Endothelial cell of umbilical vein (primary cell): Measurements from ENCODE around the gene IL17REL. TPM values are rescaled to one million over a fixed set of nuclear protein-coding genes. Genes with fewer than 3 reads are reported as not detected.

Experiments used
- BruUV-seq: library from RNA; stranded (reverse); fragments of 400-500 nt; replicated peaks from 2 replicates; lab custom pipeline; 2021; lab: Mats Ljungman, UMichigan
- CTCF ChIA-PET: fragments of 300-600, 350-600 bp; sonication (Branson Sonifier 250); formaldehyde crosslinking; loops from one replicate; lab custom pipeline; 2021; ENCODE audit warnings: antibody characterized with exemption, inconsistent platforms; lab: Charles Lee
- POLR2A ChIA-PET: fragments of 300-600, 350-600 bp; sonication (Branson Sonifier 250); formaldehyde crosslinking; loops from one replicate; lab custom pipeline; 2021; ENCODE audit warnings: antibody characterized with exemption, inconsistent platforms; lab: Charles Lee
- DNase-seq: peaks from one replicate; pipeline ENCODE4 v3.0.0-alpha.2; 2011; ENCODE audit warnings: low read depth, low spot score
- FAIRE-seq: peaks from 2 replicates; lab custom pipeline; 2011; peaks lifted over from hg19 to GRCh38; lab: Jason Lieb, UNC
- H2AFZ ChIP-seq: 2 replicates; pipeline ENCODE4 v1.6.0; 2012; ENCODE audit warnings: low read depth, low read length, control low read depth, inconsistent platforms
- H3K27ac ChIP-seq: 2 replicates; pipeline ENCODE4 v1.5.1; 2011; ENCODE audit warnings: low read depth, mild to moderate bottlenecking, control low read depth, low read length, moderate library complexity; ENCODE audit not compliant: insufficient read depth
- H3K27me3 ChIP-seq, 2 experiments: 2 replicates each; pipeline versions ENCODE4 v1.6.0 to v1.6.1; 2011; ENCODE audit warnings: low read length in 2 of 2, mixed read lengths in 1 of 2; ENCODE audit not compliant: control insufficient read depth in 2 of 2, insufficient read depth in 2 of 2
- H3K36me3 ChIP-seq, 2 experiments: 2 replicates in 1 of 2; 3 replicates in 1 of 2; pipeline ENCODE4 v1.5.1; 2011; ENCODE audit warnings: low read length in 2 of 2, mild to moderate bottlenecking in 1 of 2, moderate library complexity in 1 of 2; ENCODE audit not compliant: control insufficient read depth in 2 of 2, insufficient read depth in 2 of 2; ENCODE audit errors: extremely low read depth in 1 of 2
- H3K4me1 ChIP-seq: 3 replicates; pipeline ENCODE4 v1.5.1; 2011; ENCODE audit warnings: mild to moderate bottlenecking, low read length; ENCODE audit not compliant: control insufficient read depth, insufficient read depth; ENCODE audit errors: extremely low read depth
- H3K4me2 ChIP-seq: 2 replicates; pipeline ENCODE4 v1.6.1; 2011; ENCODE audit warnings: low read length, control low read depth, mixed read lengths; ENCODE audit not compliant: insufficient read depth
- H3K4me3 ChIP-seq, 3 experiments: fragments of 200-600 bp in 1 of 3; sonication (generic), shearing (Covaris generic) in 1 of 3; replicated peaks in 1 of 3; 2 replicates each; pipeline ENCODE4 v1.5.1; 2011 to 2016; ENCODE audit warnings: control low read depth in 3 of 3, low read length in 3 of 3, mild to moderate bottlenecking in 2 of 3, inconsistent platforms in 1 of 3, low read depth in 1 of 3, moderate library complexity in 1 of 3; ENCODE audit not compliant: insufficient read depth in 1 of 3
- H3K79me2 ChIP-seq: 2 replicates; pipeline ENCODE4 v1.6.0; 2012; ENCODE audit warnings: low read length, inconsistent platforms; ENCODE audit not compliant: control insufficient read depth, insufficient read depth
- H3K9ac ChIP-seq: replicated peaks from 2 replicates; pipeline ENCODE3; 2011; ENCODE audit warnings: low read length, control low read depth; ENCODE audit not compliant: insufficient read depth; ENCODE audit errors: extremely low read depth
- H3K9me1 ChIP-seq: replicated peaks from 3 replicates; pipeline ENCODE4 v1.6.0; 2011; ENCODE audit warnings: mild to moderate bottlenecking, low read length; ENCODE audit not compliant: control insufficient read depth, insufficient read depth; ENCODE audit errors: extremely low read depth
- H3K9me3 ChIP-seq: replicated peaks from 2 replicates; pipeline ENCODE4 v1.5.1; 2012; ENCODE audit warnings: low read length, inconsistent platforms; ENCODE audit not compliant: control insufficient read depth, insufficient read depth
- H4K20me1 ChIP-seq: replicated peaks from 2 replicates; pipeline ENCODE3; 2011; ENCODE audit warnings: mild to moderate bottlenecking, low read length; ENCODE audit not compliant: control insufficient read depth, insufficient read depth; ENCODE audit errors: extremely low read depth
- CTCF ChIP-seq, 2 donors: IDR thresholded peaks; 1 replicate in 1 of 2; 2 replicates in 1 of 2; pipeline ENCODE4 v1.5.1; 2011; ENCODE audit warnings: low read length in 2 of 2, mild to moderate bottlenecking in 2 of 2, moderate library complexity in 2 of 2, control low read depth in 1 of 2, inconsistent platforms in 1 of 2, low read depth in 1 of 2; ENCODE audit not compliant: insufficient read depth in 1 of 2; ENCODE audit errors: extremely low read depth in 1 of 2
- EZH2 ChIP-seq: IDR thresholded peaks from 2 replicates; pipeline ENCODE4 v1.6.1; 2012; ENCODE audit warnings: borderline replicate concordance, low read depth, mild to moderate bottlenecking, moderate library complexity, low read length, inconsistent platforms; ENCODE audit not compliant: severe bottlenecking
- FOS ChIP-seq: IDR thresholded peaks from 2 replicates; pipeline ENCODE4 v1.6.1; 2011; ENCODE audit warnings: mild to moderate bottlenecking, low read length, moderate library complexity, borderline replicate concordance; ENCODE audit not compliant: insufficient read depth
- GATA2 ChIP-seq: IDR thresholded peaks from 2 replicates; pipeline ENCODE4 v1.7.0; 2011; ENCODE audit warnings: low read depth, mild to moderate bottlenecking, moderate library complexity, mixed read lengths, low read length; ENCODE audit not compliant: insufficient read length, insufficient read depth
- JUN ChIP-seq: IDR thresholded peaks from 2 replicates; pipeline ENCODE4 v1.6.1; 2011; ENCODE audit warnings: borderline replicate concordance, low read depth; ENCODE audit not compliant: insufficient read length, insufficient read depth
- MYC ChIP-seq: IDR thresholded peaks from one replicate; pipeline ENCODE4 v1.6.1; 2011; ENCODE audit warnings: mild to moderate bottlenecking, low read depth, low read length
- POLR2A ChIP-seq: IDR thresholded peaks from 2 replicates; pipeline ENCODE4 v1.6.1; 2012; ENCODE audit warnings: low read depth, mild to moderate bottlenecking, control low read depth, low read length
- POLR2AphosphoS5 ChIP-seq: IDR thresholded peaks from 2 replicates; pipeline ENCODE4 v1.6.1; 2012; ENCODE audit warnings: low read depth, mild to moderate bottlenecking, control low read depth, low read length, moderate library complexity; ENCODE audit not compliant: insufficient read depth
- dilution Hi-C: fragments of 300-500 bp; cut with MboI; formaldehyde crosslinking; loops from one replicate; pipeline ENCODE4 v1.15.0; 2019; ENCODE audit warnings: low sequenced_read_pairs; ENCODE audit not compliant: extremely low pct_ligation_motif_present
- intact Hi-C: fragments of 100-400 bp; cut with micrococcal nuclease; formaldehyde crosslinking; loops from one replicate; pipeline ENCODE4 v1.10.0; 2022
- polyA plus RNA-seq, 4 experiments: library from polyadenylated mRNA; depleted of rRNA in 3 of 4; stranded (reverse) in 3 of 4; unstranded in 1 of 4; fragments of >200 nt; gene quantifications; 2 replicates each; pipeline versions ENCODE4 v1.2.1 to v1.2.3, GENCODE V29; 2011 to 2012; ENCODE audit warnings: missing spikeins in 1 of 4
- total RNA-seq: library from RNA; stranded (reverse); gene quantifications from 2 replicates; pipeline ENCODE4 v1.2.3, GENCODE V29; 2021
- TF ChIP-seq, protein P1 (sequence below): IDR thresholded peaks from 2 replicates; pipeline ENCODE4 v1.6.1; 2011; ENCODE audit not compliant: insufficient read depth, insufficient read length

Gene IL17REL
- total and polyA plus RNA-seq, 2 donors (not counting 3 experiments of a cell fraction or from before 2014, with no cell fraction given): 0.06 to 0.15 TPM

DNA sequence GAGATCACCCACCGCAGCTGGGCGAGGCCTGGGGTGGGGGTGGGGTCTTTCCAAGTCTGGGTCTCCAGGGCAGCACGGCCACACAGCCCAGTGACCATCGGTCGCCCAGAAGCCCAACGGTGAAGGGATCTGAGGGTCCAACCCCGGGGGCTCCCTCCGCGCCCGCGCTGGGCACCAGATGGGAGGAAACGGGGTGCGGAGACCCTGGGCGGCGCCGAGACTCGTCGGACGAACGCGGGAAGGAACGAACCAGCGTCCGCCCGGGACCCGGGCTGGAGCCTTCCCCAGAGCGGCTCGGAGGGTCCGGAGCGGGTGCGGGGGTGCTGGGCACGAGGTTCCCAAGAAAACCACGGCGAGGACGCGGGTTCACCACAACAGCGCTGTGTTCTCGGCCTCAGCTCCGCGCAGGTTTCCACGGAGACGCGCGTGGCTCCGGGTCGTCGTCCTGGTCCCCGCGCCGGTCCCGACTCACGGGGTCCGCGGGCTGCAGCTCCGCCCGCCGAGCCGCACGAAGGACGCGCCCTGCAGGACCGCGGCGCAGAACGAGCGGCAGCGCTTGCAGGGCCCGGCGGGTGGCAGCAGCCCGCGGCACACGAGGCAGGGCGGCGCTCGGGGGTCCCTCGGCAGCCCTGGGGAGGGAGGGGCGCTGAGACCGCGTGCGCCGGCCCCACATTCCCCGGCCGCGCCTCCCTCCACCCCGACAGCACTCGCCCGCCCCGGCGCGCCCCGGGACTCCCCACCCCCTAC, 2.3 kb upstream of the IL17REL start:
- Histone ChIP-seq H3K79me2 (no peaks in the 10 kb centered on the region), H3K4me2 (no peak overlapping the region), H3K36me3 (no peaks in the 10 kb centered on the region), H3K4me3 (no peak overlapping the region), H3K4me1 (no peaks in the 10 kb centered on the region), H3K9me3 (no peaks in the 10 kb centered on the region), H3K27ac (no peak overlapping the region), H4K20me1 (no peaks in the 10 kb centered on the region), H3K9me1 (no peaks in the 10 kb centered on the region), H3K27me3 (peaks cover 37 to 52% of the 10 kb centered on the region in 2 experiments), H3K9ac (no peak overlapping the region), H2AFZ (no peak overlapping the region)
- DNase-seq (no peak), FAIRE-seq (no peak)
- peak; percentile 94 for TF ChIP-seq EZH2
- no peak for TF ChIP-seq CTCF (IDR thresholded peaks at IDR 0.05; ENCODE audit: extremely low read depth in 1 of 2, insufficient read depth in 1 of 2, low read depth in 1 of 2, low read length in 2 of 2)
- TF ChIP-seq, protein P1, sequence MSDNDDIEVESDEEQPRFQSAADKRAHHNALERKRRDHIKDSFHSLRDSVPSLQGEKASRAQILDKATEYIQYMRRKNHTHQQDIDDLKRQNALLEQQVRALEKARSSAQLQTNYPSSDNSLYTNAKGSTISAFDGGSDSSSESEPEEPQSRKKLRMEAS: no peak
- BruUV-seq: no TSS peak
- POLR2A ChIA-PET: no interaction called here
- intact Hi-C loops (no loop called here), dilution Hi-C loops (no loop called here)
- CTCF ChIA-PET: no interaction called here

- FAIRE-seq: no peak
- Histone ChIP-seq H3K36me3 (no peaks in the 10 kb centered on the region), H3K9ac (no peak overlapping the region), H3K79me2 (no peaks in the 10 kb centered on the region), H3K9me1 (no peaks in the 10 kb centered on the region), H3K4me3 (no peak overlapping the region), H2AFZ (no peak overlapping the region), H3K4me2 (no peak overlapping the region), H3K27me3 (peaks cover 37 to 52% of the 10 kb centered on the region in 2 experiments), H3K4me1 (no peaks in the 10 kb centered on the region), H3K27ac (no peak overlapping the region), H4K20me1 (no peaks in the 10 kb centered on the region), H3K9me3 (no peaks in the 10 kb centered on the region)
- POLR2A ChIA-PET: no interaction called here
- BruUV-seq: no TSS peak
- intact Hi-C loops (no loop called here), dilution Hi-C loops (no loop called here)
- TF ChIP-seq FOS (no peak), MYC (no peak), POLR2A (no peak), GATA2 (no peak), JUN (no peak), CTCF (IDR thresholded peaks at IDR 0.05; ENCODE audit: extremely low read depth in 1 of 2, insufficient read depth in 1 of 2, low read depth in 1 of 2, low read length in 2 of 2) (no peak), POLR2AphosphoS5 (no peak), EZH2 (no peak)
- TF ChIP-seq, protein P1: no peak
- CTCF ChIA-PET: interaction anchor here (1.2 to 1.9 kb wide), 3 partner anchors 10 to 83 kb away, joined by 3 to 9 read pairs (median 5); no protein-coding TSS in a partner anchor
- DNase-seq: no peak
Measured at GRCh38 chr22:50014053-50014501, 1.5 kb upstream of the IL17REL start.
